Cardiac septum (tissue), 1 donor: ENCODE measurements around the gene PLEKHG3. TPM values are rescaled to one million over a fixed set of nuclear protein-coding genes. Genes with fewer than 3 reads are reported as not detected.
"Not testable (repeated sequence)": the region's sequence is repeated elsewhere in the genome, so short reads cannot be mapped to it uniquely, and the experiment has no call there.

Experiments
- DNase-seq: peaks from one replicate; pipeline ENCODE4 v3.0.0-alpha.2; 2020; ENCODE audit warnings: low spot score
- intact Hi-C: fragments of 100-400 bp; cut with DNase I; formaldehyde crosslinking; loops from one replicate; pipeline ENCODE4 v1.14.0; 2022
- total RNA-seq: library from RNA; stranded (reverse); fragmentation: NEBNext Ultra II Directional; extraction: Animal tissue kit (Norgen Biotek cat#: 25700); gene quantifications from one replicate; pipeline ENCODE4 v1.2.1, GENCODE V29; 2021
- donor health status: DM: no; HTN: no; CAD: no.

PLEKHG3 gene
- total RNA-seq, 1 donor from 2014 or later: 22.5 TPM

- DNase-seq: no peak
These were observed 18.6 kb upstream of the PLEKHG3 start for GRCh38 chr14:64685371-64686281.

GRCh38 chr14:64686282-64686615 lies 18.0 kb upstream of the PLEKHG3 start:
- DNase-seq: no peak
- intact Hi-C loops: no loop called here

More at GRCh38 chr14:64685371-64686281, 18.6 kb upstream of the PLEKHG3 start:
- intact Hi-C loops: no loop called here

GRCh38 chr14:64688031-64688430 lies 16.2 kb upstream of the PLEKHG3 start:
- intact Hi-C loops: no loop called here

GRCh38 chr14:64688811-64689281 lies 15.4 kb upstream of the PLEKHG3 start:
- intact Hi-C loops: no loop called here
- DNase-seq: no peak

More at GRCh38 chr14:64688031-64688430, 16.2 kb upstream of the PLEKHG3 start:
- DNase-seq: no peak

- intact Hi-C loops: no loop called here
- no peak for DNase-seq
These were observed 14.9 kb upstream of the PLEKHG3 start for GRCh38 chr14:64689289-64689688.

- intact Hi-C loops, DNase-seq: not testable (repeated sequence)
These were observed 13.6 kb upstream of the PLEKHG3 start for GRCh38 chr14:64690607-64691006.

- no peak for DNase-seq
- intact Hi-C loops: no loop called here
These were observed 12.8 kb upstream of the PLEKHG3 start for GRCh38 chr14:64691376-64691775.

- DNase-seq: no peak
- intact Hi-C loops: no loop called here
These were observed 11.8 kb upstream of the PLEKHG3 start for GRCh38 chr14:64692189-64692985.

- intact Hi-C loops: no loop called here
- no peak for DNase-seq
These were observed 11.0 kb upstream of the PLEKHG3 start for GRCh38 chr14:64692986-64693809.

- no peak for DNase-seq
- intact Hi-C loops: no loop called here
These were observed 10.4 kb upstream of the PLEKHG3 start for GRCh38 chr14:64693810-64694165.

GRCh38 chr14:64695071-64695470 lies 9.2 kb upstream of the PLEKHG3 start:
- DNase-seq: no peak
- intact Hi-C loops: no loop called here

- intact Hi-C loops: no loop called here
- no peak for DNase-seq
These were observed 7.8 kb upstream of the PLEKHG3 start for GRCh38 chr14:64696355-64696857.

GRCh38 chr14:64698903-64699302 lies 5.3 kb upstream of the PLEKHG3 start:
- DNase-seq: no peak
- intact Hi-C loops: no loop called here

GRCh38 chr14:64700290-64700689 lies 3.9 kb upstream of the PLEKHG3 start:
- DNase-seq: no peak
- intact Hi-C loops: no loop called here

GRCh38 chr14:64700894-64701293 lies 3.3 kb upstream of the PLEKHG3 start:
- intact Hi-C loops: no loop called here
- DNase-seq: no peak

GRCh38 chr14:64701660-64702059 lies 2.6 kb upstream of the PLEKHG3 start:
- intact Hi-C loops: no loop called here
- no peak for DNase-seq

- no peak for DNase-seq
- intact Hi-C loops: no loop called here
These were observed 1.5 kb upstream of the PLEKHG3 start for GRCh38 chr14:64702493-64703394.

GRCh38 chr14:64703395-64704142 lies 655 bp upstream of the PLEKHG3 start:
- intact Hi-C loops: no loop called here

More at GRCh38 chr14:64703395-64704142, 655 bp upstream of the PLEKHG3 start:
- DNase-seq: no peak
